SK-N-MC (cell line): ENCODE data around the gene SLC36A1.

Experiments
- EZH2 ChIP-seq: fragments of 200-600 bp; sonication (generic); IDR thresholded peaks from one replicate; pipeline ENCODE4 v1.6.1; 2017; ENCODE audit warnings: antibody characterized with exemption
- POLR2AphosphoS5 ChIP-seq: IDR thresholded peaks from 2 replicates; pipeline ENCODE4 v1.6.1; 2012; ENCODE audit warnings: mild to moderate bottlenecking, low read depth, low read length, borderline replicate concordance

DNA sequence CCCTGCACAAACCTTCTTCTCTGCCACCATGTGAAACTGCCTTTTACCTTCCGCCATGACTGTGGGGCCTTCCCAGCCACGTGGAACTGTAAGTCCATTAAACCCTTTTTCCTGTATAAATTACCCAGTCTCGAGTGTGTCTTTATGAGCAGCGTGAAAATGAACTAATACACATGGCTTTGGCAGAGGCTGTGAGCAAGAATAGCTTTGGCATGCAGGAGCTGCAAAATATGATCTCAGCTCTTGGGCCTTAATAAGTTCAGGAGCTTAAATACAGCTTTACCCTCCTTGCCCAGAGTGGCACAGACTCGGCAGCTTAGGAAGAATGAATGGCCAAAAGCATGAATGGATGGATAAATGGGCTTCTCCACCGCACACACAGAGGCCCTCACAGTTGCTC lies 15.7 kb upstream of the SLC36A1 start:
- TF ChIP-seq EZH2, result no peak
- no peak for TF ChIP-seq POLR2AphosphoS5
